ENCODE measurements around the gene MRPS25.

The MRPS25 gene

DNA sequence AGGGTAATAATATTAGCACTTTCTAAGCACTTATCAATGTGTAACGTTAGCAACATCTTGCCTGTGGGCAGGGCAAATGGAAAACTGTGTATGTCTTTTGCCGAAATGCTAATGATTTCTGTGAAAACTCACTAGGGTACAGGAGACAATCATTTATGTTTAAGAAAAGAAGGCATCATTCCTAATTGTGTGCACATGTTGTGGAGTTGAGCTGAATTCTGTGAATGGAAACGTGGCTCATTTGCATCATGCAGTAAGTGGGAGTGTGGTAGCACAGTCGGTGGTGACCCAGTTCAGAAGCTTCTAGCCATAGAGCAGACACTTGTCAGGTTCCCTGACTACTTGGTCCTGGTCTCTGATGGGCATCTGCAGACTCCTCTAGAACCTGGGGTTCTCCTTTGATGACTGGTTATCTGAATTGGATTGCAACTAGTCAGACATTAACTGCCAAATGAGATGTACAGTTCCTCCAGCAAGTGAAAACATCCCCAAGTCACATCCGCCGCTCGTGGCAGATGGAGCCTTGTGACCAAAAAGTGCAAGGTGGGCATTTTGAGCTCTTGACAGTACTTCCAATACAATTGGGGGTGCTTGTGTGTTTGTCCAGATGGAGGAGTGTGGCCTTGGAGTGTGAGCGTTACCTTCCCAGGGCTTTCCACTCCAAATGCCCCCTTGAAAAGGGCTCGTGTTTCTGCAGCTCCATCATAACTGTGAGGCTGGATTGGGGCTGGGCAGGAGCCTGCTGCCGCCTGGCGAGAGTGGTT lies 21.5 kb downstream of the MRPS25 start:
- Histone ChIP-seq H3K27ac (ENCODE audit: low read depth, low read length, severe bottlenecking) (no peak overlapping the region), H3K36me3 (ENCODE audit: control insufficient read depth, insufficient read depth, low read length) (peaks cover 96% of the 10 kb centered on the region), H3K4me3 (ENCODE audit: extremely low read depth, insufficient read depth, low read length, poor library complexity, severe bottlenecking) (no peak overlapping the region), H3K9me3 (ENCODE audit: control insufficient read depth, low read length) (no peaks in the 10 kb centered on the region), H3K4me1 (ENCODE audit: control insufficient read depth, insufficient read depth, low read length, poor library complexity, severe bottlenecking) (peaks cover 4% of the 10 kb centered on the region)
- WGBS, 2 experiments (ENCODE audit: insufficient coverage in 2 of 2) = 97 to 99% methylated on average over 8 to 9 of the region's 11 CpGs

DNA sequence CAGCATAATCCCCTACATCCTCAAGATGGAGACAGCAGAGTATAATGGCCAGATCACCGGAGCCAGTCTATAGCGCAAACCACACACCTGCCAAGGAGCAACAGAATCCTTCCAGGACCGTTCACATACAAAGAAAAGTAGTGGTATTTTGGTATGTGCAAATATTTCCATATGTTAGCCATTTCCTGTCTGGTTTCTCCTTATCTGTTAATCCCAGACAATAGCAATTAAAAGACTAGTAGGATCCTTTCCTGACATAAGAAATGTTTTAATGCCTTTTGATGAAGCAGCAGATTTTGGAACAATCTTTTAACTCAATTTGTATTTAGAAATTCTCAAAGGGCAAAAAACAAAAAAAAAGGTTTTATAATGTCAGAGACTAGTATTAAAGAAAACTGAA lies 22.2 kb downstream of the MRPS25 start:
- no CpG with 5 or more reads among the region's 3 CpGs for WGBS, 2 experiments (ENCODE audit: insufficient coverage in 2 of 2)
- Histone ChIP-seq H3K4me3 (ENCODE audit: extremely low read depth, insufficient read depth, low read length, poor library complexity, severe bottlenecking) (no peak overlapping the region), H3K36me3 (ENCODE audit: control insufficient read depth, insufficient read depth, low read length) (peaks cover 95% of the 10 kb centered on the region), H3K9me3 (ENCODE audit: control insufficient read depth, low read length) (no peaks in the 10 kb centered on the region), H3K27ac (ENCODE audit: low read depth, low read length, severe bottlenecking) (no peak overlapping the region), H3K4me1 (ENCODE audit: control insufficient read depth, insufficient read depth, low read length, poor library complexity, severe bottlenecking) (peaks cover 4% of the 10 kb centered on the region)

GRCh38 chr3:15041950-15042349 lies 23.2 kb downstream of the MRPS25 start:
- Histone ChIP-seq H3K27ac (ENCODE audit: low read depth, low read length, severe bottlenecking) (no peak overlapping the region), H3K9me3 (ENCODE audit: control insufficient read depth, low read length) (no peaks in the 10 kb centered on the region), H3K4me3 (ENCODE audit: extremely low read depth, insufficient read depth, low read length, poor library complexity, severe bottlenecking) (no peak overlapping the region), H3K4me1 (ENCODE audit: control insufficient read depth, insufficient read depth, low read length, poor library complexity, severe bottlenecking) (peaks cover 4% of the 10 kb centered on the region), H3K36me3 (ENCODE audit: control insufficient read depth, insufficient read depth, low read length) (peaks cover 95% of the 10 kb centered on the region)
- WGBS, 2 experiments (ENCODE audit: insufficient coverage in 2 of 2) = 90 to 93% methylated on average over 2 of the region's 3 CpGs

DNA sequence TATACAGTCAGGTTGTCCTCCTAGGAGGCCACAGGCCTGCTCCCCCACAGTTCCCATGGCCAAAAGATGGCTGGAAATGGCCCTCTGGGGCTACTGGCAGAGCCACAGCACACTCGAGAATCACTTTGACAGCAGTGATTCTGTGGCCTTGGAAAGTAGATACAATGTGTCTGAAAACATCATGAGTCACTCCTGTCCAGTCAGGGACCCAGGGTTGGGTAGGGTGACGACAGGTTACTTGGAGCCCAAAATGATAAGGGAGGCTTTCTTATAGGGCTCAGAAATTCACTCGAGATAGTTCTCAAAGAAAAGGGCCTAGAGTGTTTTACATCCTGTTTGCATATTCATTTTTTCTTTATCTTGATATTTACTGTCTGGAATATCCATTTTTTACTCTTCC lies 24.3 kb downstream of the MRPS25 start:
- Histone ChIP-seq H3K4me1 (ENCODE audit: control insufficient read depth, insufficient read depth, low read length, poor library complexity, severe bottlenecking) (peaks cover 4% of the 10 kb centered on the region), H3K36me3 (ENCODE audit: control insufficient read depth, insufficient read depth, low read length) (peaks cover 95% of the 10 kb centered on the region), H3K27ac (ENCODE audit: low read depth, low read length, severe bottlenecking) (peak overlapping the region; percentile 60), H3K9me3 (ENCODE audit: control insufficient read depth, low read length) (no peaks in the 10 kb centered on the region), H3K4me3 (ENCODE audit: extremely low read depth, insufficient read depth, low read length, poor library complexity, severe bottlenecking) (no peak overlapping the region)
- 90 to 100% methylated on average over 2 of the region's 3 CpGs for WGBS, 2 experiments (ENCODE audit: insufficient coverage in 2 of 2)

DNA sequence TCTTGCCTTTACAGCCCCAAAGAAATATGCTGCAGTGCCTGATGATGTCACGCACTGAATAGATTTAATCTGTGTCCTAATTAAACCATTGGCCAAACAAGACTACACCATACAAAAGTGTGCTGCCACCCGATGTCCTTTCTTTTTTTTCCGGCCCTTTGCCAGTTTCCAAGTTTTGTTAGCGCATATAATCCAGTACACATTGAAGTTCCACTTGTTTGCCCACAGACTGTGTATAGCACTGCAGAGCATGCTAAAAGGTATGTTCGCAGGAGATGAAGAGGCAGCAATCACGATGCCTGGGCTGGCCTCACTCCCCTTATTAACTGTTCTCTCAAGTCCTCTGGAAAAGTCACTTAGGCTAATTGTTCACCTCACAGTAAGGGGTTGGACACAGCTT lies 26.8 kb downstream of the MRPS25 start:
- WGBS, 2 experiments (ENCODE audit: insufficient coverage in 2 of 2) = 97 to 99% methylated on average over 6 of the region's 6 CpGs
- H3K36me3 ChIP-seq (ENCODE audit: control insufficient read depth, insufficient read depth, low read length) = peaks cover 95% of the 10 kb centered on the region
- H3K27ac ChIP-seq (ENCODE audit: low read depth, low read length, severe bottlenecking) = no peak overlapping the region

GRCh38 chr3:15033103-15033502 lies 32.0 kb downstream of the MRPS25 start:
- Histone ChIP-seq H3K36me3 (ENCODE audit: control insufficient read depth, insufficient read depth, low read length) (peaks cover 97% of the 10 kb centered on the region), H3K27ac (ENCODE audit: low read depth, low read length, severe bottlenecking) (no peak overlapping the region), H3K4me3 (ENCODE audit: extremely low read depth, insufficient read depth, low read length, poor library complexity, severe bottlenecking) (no peak overlapping the region), H3K9me3 (ENCODE audit: control insufficient read depth, low read length) (no peaks in the 10 kb centered on the region), H3K4me1 (ENCODE audit: control insufficient read depth, insufficient read depth, low read length, poor library complexity, severe bottlenecking) (no peaks in the 10 kb centered on the region)
- WGBS, 2 experiments (ENCODE audit: insufficient coverage in 2 of 2) = 92 to 100% methylated on average over 1 of the region's 3 CpGs

More for the DNA sequence above, 26.8 kb downstream of the MRPS25 start:
- Histone ChIP-seq H3K4me1 (ENCODE audit: control insufficient read depth, insufficient read depth, low read length, poor library complexity, severe bottlenecking) (peaks cover 4% of the 10 kb centered on the region), H3K9me3 (ENCODE audit: control insufficient read depth, low read length) (no peaks in the 10 kb centered on the region), H3K4me3 (ENCODE audit: extremely low read depth, insufficient read depth, low read length, poor library complexity, severe bottlenecking) (no peak overlapping the region)

- Histone ChIP-seq H3K9me3 (ENCODE audit: control insufficient read depth, low read length) (no peaks in the 10 kb centered on the region), H3K27ac (ENCODE audit: low read depth, low read length, severe bottlenecking) (no peak overlapping the region), H3K4me3 (ENCODE audit: extremely low read depth, insufficient read depth, low read length, poor library complexity, severe bottlenecking) (no peak overlapping the region), H3K36me3 (ENCODE audit: control insufficient read depth, insufficient read depth, low read length) (peaks cover 95% of the 10 kb centered on the region), H3K4me1 (ENCODE audit: control insufficient read depth, insufficient read depth, low read length, poor library complexity, severe bottlenecking) (no peaks in the 10 kb centered on the region)
- 100% methylated on average over 1 of the region's 2 CpGs for WGBS, 2 experiments (ENCODE audit: insufficient coverage in 2 of 2)
These were observed 32.5 kb downstream of the MRPS25 start for GRCh38 chr3:15032650-15033049.

DNA sequence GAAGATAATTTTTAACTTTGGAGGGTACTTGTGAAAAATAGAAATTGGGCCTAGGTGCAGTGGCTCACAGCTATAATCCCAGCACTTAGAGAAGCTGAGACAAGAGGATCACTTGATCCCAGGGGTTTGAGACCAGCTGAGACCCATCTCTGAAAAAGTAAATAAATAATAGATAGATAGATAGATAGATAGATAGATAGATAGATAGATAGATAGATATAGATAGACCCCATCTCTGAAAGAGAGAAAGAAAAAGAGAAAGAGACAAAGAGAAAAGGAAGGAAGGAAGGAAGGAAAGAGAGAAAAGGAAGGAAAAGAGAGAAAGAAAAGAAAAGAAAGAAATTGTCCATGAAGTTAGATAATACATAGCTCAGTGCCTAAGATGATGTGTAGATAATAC lies 35.5 kb downstream of the MRPS25 start:
- Histone ChIP-seq H3K36me3 (ENCODE audit: control insufficient read depth, insufficient read depth, low read length) (peaks cover 94% of the 10 kb centered on the region), H3K27ac (ENCODE audit: low read depth, low read length, severe bottlenecking) (no peak overlapping the region)

GRCh38 chr3:15023719-15024118 lies 41.4 kb downstream of the MRPS25 start:
- Histone ChIP-seq H3K4me3 (ENCODE audit: extremely low read depth, insufficient read depth, low read length, poor library complexity, severe bottlenecking) (no peak overlapping the region), H3K9me3 (ENCODE audit: control insufficient read depth, low read length) (no peaks in the 10 kb centered on the region), H3K27ac (ENCODE audit: low read depth, low read length, severe bottlenecking) (no peak overlapping the region), H3K4me1 (ENCODE audit: control insufficient read depth, insufficient read depth, low read length, poor library complexity, severe bottlenecking) (no peaks in the 10 kb centered on the region), H3K36me3 (ENCODE audit: control insufficient read depth, insufficient read depth, low read length) (peaks cover 90% of the 10 kb centered on the region)
- 100% methylated on average over 1 of the region's 2 CpGs; no CpG with 5 or more reads in 1 of the 2 experiments for WGBS, 2 experiments (ENCODE audit: insufficient coverage in 2 of 2)

More for the DNA sequence above, 35.5 kb downstream of the MRPS25 start:
- Histone ChIP-seq H3K4me1 (ENCODE audit: control insufficient read depth, insufficient read depth, low read length, poor library complexity, severe bottlenecking) (no peaks in the 10 kb centered on the region), H3K9me3 (ENCODE audit: control insufficient read depth, low read length) (no peaks in the 10 kb centered on the region), H3K4me3 (ENCODE audit: extremely low read depth, insufficient read depth, low read length, poor library complexity, severe bottlenecking) (no peak overlapping the region)

DNA sequence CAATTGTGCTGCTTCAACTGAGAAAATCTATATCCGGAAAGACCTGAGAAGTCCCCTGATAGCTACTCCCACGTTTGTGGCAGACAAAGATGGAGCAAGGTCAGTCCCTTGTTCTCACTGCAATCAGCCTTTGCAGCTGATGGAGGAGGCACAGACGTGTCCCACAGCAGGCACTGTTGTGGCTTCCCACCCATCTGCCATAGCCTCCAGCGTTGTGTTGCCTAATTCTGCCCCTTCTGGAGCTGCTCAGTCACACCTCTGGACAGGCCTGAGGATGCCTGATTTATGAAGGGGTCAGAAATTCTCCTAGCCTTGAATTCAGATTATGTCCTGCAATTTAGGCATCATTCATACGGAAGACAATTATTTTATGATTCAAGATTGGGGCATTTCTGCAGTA lies 41.9 kb downstream of the MRPS25 start:
- no peaks in the 10 kb centered on the region for H3K4me1 ChIP-seq (ENCODE audit: control insufficient read depth, insufficient read depth, low read length, poor library complexity, severe bottlenecking)
- peaks cover 90% of the 10 kb centered on the region for H3K36me3 ChIP-seq (ENCODE audit: control insufficient read depth, insufficient read depth, low read length)
- no peak overlapping the region for H3K4me3 ChIP-seq (ENCODE audit: extremely low read depth, insufficient read depth, low read length, poor library complexity, severe bottlenecking)
- no peak overlapping the region for H3K27ac ChIP-seq (ENCODE audit: low read depth, low read length, severe bottlenecking)
- WGBS, 2 experiments (ENCODE audit: insufficient coverage in 2 of 2) = 94 to 96% methylated on average over 3 to 5 of the region's 5 CpGs
- H3K9me3 ChIP-seq (ENCODE audit: control insufficient read depth, low read length) = no peaks in the 10 kb centered on the region

DNA sequence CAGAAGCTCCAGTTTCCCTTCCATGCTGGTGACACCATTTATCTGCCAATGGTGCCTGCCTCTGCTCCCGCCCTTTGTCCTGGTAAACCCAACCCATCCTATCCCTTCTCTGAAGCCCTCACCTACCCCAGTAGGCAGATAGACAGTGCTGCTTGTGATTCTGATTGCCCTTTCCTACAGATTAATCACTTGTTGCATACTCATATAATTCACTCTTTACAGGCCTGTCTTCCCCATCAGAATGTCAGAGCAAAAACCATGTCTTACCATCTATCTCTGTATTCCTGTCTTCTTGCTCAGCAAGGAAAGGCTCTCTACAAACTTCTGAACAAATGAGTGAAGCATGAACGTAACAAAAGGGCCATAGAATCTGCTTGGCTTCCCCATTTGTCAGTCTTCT lies 47.9 kb downstream of the MRPS25 start:
- Histone ChIP-seq H3K36me3 (ENCODE audit: control insufficient read depth, insufficient read depth, low read length) (peaks cover 87% of the 10 kb centered on the region), H3K27ac (ENCODE audit: low read depth, low read length, severe bottlenecking) (no peak overlapping the region)
- 94 to 100% methylated on average over 1 to 2 of the region's 2 CpGs for WGBS, 2 experiments (ENCODE audit: insufficient coverage in 2 of 2)

More for the DNA sequence above, 47.9 kb downstream of the MRPS25 start:
- Histone ChIP-seq H3K4me3 (ENCODE audit: extremely low read depth, insufficient read depth, low read length, poor library complexity, severe bottlenecking) (no peak overlapping the region), H3K9me3 (ENCODE audit: control insufficient read depth, low read length) (no peaks in the 10 kb centered on the region), H3K4me1 (ENCODE audit: control insufficient read depth, insufficient read depth, low read length, poor library complexity, severe bottlenecking) (no peaks in the 10 kb centered on the region)
